Stimulated activated CD8-positive, alpha-beta memory T cell treated with anti-CD3 and anti-CD28 coated beads, Interleukin-4, amount 100 ng/mL, for 4 hours (primary cell): ENCODE measurements around the gene SAMD4B.
"Not testable (repeated sequence)": the region's sequence is repeated elsewhere in the genome, so short reads cannot be mapped to it uniquely, and the experiment has no call there.

Experiments
- DNase-seq, 2 donors: peaks; one replicate each; pipeline ENCODE4 v3.0.0-alpha.2; 2020; ENCODE audit warnings: low read depth in 2 of 2, low spot score in 1 of 2

The SAMD4B gene

DNA sequence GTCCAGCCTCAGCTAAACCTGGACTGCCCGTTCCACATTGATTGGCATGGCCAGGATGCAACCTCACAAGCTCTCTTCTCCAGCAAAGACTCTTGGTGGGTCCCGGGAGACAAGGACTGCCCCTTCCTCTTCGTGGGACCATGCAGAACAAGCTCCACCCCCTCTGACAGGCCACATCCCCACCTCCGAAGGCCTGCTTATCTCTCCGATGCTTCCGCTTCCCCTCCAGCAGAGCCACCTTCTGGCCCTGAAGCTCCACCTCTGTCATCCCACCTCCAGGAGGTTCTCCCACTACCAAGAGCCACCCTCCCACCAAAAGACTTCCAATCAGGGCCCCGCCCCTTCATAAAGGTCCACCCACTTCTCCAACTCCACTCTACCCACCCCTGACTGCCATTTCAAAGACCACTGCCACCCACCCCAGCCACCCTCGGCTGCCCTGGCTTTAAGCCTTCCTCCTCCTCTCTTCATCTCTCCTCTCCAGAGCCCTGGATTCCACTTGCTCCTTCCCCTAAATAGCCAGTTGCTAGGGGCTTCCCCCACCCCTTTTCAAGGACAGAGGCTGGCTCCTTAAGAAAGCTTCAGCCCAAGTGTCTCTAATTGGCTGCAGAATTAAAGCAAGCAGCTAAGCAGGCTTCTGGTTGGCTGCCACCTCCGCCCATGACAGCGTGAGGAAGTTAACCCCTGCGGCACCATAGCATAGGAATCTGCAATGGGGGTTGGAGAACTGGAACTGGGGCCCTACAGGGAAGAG is 31.5 kb upstream of the SAMD4B start:
- no peak for DNase-seq

DNA sequence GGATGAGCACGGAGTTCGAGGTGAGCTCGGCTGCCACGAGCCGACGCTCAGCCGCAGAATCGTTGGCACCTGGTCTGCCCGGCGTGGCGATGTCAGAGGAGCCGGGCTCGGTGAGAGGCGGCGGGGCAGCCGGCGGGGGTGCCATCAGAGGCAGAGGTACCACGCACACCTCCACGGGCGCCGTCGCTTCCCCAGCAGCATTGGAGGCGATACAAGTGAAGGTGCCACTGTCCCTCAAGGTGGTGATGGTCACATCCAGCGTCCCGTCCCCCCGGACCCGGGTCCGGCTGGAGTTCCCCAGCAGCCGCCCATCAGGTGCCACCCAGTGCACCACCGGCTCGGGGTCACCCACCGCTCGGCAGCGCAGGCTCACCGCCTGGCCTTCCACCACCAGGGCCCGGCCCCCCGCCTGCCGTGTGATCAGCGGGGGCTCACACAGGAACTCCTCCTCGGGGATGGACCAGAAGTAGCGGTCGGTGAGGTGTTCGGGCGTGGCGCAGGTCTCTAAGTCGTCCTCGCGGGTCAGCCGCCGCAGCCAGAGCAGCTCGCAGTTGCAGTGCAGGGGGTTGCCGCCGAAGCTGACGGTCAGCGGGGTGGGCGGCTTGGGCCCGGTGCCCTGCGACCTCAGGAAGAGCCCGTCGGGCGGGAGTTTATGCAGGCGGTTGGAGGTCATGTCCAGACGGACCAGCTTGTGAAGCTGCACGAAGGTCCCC is 28.0 kb upstream of the SAMD4B start:
- DNase-seq = no peak

GRCh38 chr19:39315933-39316332 is 26.3 kb upstream of the SAMD4B start:
- DNase-seq = no peak

DNA sequence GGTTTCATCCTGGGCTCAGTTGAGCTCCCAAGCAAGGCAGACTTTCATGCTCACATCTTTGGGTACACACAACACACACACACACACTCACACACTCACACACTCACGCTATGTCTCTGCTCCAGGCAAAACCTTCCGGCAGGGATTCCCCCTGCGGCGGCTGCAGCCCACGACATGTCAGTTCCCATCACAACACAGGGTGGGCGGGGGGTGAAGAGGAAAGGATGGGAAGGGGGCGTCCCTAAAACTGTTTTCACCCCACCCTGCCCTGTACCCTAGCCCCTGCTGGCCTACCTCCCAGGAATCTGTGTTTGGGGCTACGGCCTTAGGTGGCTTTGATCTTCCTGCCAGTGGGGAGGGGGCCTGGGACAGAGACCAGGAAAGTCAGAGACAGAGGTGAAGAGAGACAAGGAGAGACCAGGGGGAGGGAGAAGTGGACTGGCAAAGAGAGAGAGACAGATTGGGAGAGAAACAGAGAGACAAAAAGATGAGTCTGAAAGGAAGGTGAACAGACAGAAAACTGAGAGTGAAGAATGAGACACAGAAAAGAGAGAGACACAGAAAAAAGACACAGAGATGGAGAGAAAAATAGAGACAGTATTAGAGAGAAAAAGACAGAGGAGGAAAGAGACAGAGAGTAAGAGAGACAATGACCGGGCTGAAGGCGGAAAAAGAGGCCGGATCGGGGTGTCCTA is 25.4 kb upstream of the SAMD4B start:
- DNase-seq = no peak

DNA sequence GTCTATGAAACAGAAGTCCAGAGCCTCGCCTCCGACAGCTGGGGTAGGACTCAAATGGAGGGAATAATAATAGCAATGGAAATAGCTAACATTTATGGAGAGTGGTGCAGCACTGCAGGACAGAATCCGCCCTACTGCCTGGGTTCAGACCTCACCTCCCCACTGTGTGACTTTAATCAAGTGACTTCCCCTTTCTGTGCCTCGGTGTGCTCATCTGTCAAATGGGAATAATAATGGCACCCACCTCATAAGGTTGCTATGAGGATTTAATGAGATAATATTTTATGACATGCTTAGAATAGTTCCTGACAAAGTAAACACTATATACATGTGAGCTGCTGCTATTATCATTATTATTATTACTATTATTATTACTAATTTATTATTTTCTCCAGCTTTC is 24.7 kb upstream of the SAMD4B start:
- no peak for DNase-seq

DNA sequence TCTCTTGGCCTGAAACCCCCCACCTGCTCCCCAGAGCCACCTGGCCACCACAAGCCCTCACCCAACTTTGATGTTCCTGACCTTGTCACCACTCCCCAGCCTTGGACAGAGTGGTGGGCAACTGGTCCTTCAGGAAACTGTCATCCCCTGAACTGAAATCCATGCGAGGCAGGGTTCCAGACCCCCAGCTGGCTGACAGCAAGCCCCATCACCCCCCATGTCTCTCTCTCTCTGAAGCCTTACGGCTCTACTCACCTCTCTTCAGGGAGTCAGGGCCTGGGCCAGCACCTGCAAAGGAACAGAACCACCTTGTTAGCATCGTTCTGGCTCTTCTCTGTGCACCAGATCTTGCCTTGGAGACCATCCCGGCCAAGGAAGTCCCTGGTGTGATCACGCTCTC is 24.1 kb upstream of the SAMD4B start:
- no peak for DNase-seq

GRCh38 chr19:39318690-39319089 is 23.5 kb upstream of the SAMD4B start:
- DNase-seq = no peak

DNA sequence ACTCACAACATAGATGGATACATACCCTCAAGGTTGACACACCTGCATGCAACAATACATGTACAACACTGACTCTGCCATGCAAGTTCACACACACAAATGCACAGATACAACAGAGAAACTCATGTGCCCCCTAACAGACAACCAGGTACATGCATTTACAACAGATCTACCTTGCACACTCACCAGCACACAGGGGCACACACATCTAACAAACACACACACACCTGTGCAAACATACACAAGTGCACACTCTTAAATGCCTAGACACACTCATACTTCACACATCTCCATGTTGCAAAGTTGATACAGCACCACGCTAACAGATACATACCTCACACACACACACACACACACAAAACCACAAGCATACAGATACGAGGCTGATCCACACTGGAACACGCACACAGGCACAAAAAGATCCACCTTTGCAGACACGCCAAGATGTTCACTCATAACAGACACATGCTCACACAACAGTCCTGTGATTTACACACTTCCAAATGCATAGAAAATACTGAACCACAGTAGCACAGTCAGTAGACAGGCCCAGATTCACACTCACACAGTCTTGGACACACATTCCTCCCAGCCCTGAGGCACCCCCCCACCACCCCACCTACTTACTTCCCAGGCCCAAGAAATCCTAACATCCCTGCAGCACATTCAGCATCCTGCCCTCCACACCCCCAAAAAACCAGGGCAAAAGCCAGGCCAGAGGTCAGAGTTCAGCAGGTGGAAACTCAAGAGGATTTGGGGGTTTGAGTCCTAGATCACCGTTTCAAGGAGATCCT is 22.9 kb upstream of the SAMD4B start:
- no peak for DNase-seq

GRCh38 chr19:39319892-39320248 is 22.4 kb upstream of the SAMD4B start:
- DNase-seq = no peak

GRCh38 chr19:39321117-39321831 is 20.9 kb upstream of the SAMD4B start:
- no peak for DNase-seq

GRCh38 chr19:39321832-39322176 is 20.4 kb upstream of the SAMD4B start:
- DNase-seq = no peak

GRCh38 chr19:39324242-39324842 is 17.9 kb upstream of the SAMD4B start:
- DNase-seq = no peak

DNA sequence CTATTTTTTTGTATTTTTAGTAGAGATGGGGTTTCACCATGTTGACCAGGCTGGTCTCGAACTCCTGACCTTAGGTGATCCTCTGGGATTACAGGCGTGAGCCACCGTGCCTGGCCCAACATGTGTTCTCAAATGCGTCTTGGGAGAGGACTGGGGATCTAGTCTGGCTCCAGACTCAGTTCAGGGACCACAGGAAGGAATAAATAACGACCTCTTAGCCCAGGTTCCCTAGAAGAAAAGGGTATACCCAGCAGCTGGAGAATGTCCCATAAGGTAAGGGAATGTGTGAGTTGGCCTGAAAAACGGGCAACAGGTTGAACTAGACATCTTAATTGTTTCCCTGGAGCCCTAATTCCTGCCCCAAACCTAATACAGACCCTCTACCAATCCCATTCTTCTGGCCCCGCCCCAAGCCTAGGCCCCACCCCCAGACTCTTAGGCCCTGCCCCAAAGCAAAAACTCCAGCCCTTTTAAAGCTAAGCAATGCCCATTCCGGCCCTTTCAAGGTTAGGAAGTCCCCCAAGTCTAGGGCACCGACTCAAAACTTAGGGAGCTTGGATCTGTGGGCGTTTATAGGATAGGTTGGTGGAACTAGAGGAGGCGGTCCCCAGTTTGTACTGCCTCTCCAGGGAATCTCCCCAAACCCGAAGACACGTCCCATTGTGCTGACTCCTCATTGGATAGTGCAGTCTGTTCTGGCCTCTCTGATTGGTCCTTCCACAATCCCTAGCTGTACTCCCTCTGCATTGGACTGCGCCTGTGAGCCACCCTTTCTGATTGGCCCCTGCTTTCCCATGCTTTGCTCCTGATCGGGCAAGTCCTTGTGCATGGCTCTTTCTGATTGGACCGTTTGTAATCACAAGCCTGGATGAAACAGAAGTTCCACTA is 16.2 kb upstream of the SAMD4B start:
- DNase-seq = no peak

DNA sequence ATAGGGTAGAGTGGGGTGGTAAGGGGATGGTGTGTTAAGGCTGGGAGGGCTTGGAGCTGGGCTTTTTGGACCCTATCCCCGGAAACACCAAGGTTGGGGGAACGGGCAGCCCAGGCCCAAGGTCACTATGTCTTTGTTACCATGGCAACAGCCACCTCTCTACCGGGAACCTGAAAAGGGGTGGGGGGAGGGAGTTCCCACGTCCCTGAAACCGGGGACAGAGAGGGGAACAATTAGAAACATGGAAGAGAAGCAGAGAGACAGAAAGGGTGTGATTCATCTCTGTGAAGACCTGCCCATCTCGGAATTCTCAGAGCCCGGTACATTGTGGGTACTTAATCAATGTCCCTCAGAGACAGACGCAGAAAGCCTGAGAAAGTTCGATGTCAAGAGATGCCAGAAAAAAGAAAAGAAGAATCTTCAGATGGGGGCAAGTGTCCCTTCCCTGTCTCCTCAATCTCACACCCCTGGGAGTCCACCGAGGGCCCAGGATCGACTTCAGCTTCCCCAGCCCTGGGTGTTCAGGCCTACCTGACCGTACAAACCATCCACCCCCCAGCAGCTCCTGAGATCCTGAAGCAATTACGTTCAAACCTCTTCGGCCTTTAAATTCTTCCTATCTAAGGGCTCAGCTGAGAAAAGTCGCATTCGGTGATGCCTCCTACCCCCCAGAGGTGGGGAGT is 14.7 kb upstream of the SAMD4B start:
- no peak for DNase-seq

DNA sequence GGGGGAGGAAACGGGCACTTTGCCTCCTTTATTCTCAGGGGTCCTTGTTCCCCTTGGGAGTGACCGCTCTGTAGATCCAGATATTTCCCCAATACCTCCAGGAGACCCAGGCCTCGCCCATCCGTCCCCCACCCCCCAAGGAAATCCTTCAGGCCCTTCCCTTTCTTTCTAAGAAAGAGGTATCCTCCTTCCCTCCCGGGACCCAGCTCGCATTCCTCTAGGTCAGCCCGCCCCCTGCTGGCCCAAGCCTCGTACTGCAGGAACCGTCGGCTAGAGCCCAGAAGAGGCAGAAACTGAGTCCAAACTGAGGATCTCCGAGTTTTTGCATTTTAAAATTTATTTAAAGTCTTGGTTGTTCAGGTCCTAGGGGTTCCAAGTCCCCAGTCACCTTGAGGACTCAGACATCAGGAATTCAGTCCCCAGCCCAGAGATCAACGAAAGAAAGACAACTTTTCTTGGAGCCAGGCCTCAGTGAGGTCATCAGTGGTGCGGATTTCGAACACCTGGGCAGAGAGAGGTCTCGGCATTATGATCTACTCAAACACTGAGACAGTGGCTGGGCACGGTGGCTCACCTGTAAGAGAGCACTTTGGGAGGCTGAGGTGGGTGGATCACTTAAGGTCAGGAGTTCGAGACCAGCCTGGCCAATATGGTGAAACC is 14.0 kb upstream of the SAMD4B start:
- DNase-seq = peak; percentile 57 to 86

DNA sequence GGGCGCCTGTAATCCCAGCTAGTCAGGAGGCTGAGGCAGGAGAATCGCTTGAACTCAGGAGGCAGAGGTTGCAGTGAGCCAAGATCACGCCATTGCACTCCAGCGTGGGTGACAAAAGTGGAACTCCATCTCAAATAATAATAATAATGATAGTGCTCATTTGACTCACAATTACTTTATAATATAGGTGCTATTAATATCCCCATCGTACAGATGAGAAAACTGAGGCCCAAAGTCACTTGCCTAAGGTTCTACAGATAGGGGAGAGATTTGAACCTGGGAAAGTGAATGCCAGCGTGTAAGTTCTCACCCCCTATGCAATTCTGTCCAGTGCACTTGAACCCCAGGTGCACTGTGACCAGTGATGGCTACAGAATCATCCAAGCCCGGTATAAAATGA is 12.3 kb upstream of the SAMD4B start:
- DNase-seq = no peak

DNA sequence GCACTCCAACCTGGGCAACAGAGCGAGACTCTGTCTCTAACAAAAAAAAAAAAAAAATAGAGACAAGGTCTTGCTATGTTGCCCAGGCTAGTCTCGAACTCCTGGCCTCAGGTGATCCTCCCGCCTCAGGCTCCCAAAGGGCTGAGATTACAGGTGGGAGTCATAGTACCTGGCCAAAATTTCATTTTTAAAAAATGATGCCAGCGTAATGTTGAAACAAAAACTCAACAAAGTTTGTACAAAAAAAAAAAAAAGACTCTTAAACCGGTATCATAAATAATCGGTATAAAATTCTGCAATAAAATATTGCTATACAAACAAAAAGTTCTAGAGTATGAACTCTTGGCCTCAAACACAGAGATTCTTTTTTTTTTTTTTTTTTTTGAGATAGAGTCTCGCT is 9.9 kb upstream of the SAMD4B start:
- no peak for DNase-seq

DNA sequence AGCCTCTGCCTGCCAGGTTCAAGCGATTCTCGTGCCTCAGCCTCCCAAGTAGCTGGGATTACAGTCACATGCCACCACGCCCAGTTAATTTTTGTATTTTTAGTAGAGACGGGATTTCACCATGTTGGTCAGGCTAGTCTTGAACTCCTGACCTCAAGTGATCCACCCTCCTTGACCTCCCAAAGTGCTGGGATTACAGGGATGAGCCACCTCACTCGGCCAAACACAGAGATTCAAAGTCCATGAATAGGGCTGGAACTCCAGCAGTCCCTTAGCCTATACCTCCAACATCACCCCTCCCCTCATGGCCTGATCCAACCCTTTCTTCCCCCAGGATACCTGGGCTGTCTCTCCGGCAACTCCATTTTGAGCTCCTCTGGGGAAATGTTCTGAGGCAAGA is 9.5 kb upstream of the SAMD4B start:
- DNase-seq = not testable (repeated sequence)
